Suprapubic skin (tissue), 3 donors: ENCODE data around the gene SLC18A2.

ENCODE experiments used
- CTCF ChIP-seq, 2 donors: fragments of 200-600 bp in 1 of 2; fragments of 450-650 bp in 1 of 2; sonication (generic) in 1 of 2; IDR thresholded peaks; one replicate each; pipeline ENCODE4 v1.5.1; 2016 to 2019; ENCODE audit warnings: antibody characterized with exemption in 2 of 2, mild to moderate bottlenecking in 1 of 2, moderate library complexity in 1 of 2
- POLR2A ChIP-seq, 2 donors: fragments of 450-650 bp; IDR thresholded peaks; one replicate each; pipeline ENCODE4 v1.6.1; 2017; ENCODE audit warnings: antibody characterized with exemption in 2 of 2, mild to moderate bottlenecking in 2 of 2, moderate library complexity in 2 of 2

- no peak for TF ChIP-seq POLR2A (IDR thresholded peaks at IDR 0.05)
- no peak for TF ChIP-seq CTCF (IDR thresholded peaks at IDR 0.05)
These were observed 28.7 kb upstream of the SLC18A2 start for GRCh38 chr10:117212176-117212575.
